DND-41 (cell line): Measurements from ENCODE around the gene HAND1.

Source experiments
- EZH2 ChIP-seq: IDR thresholded peaks from 3 replicates; pipeline ENCODE4 v1.6.1; 2012; ENCODE audit warnings: borderline replicate concordance, low read depth, mild to moderate bottlenecking, moderate library complexity, low read length, inconsistent platforms; ENCODE audit not compliant: severe bottlenecking
- TF ChIP-seq, protein P1 (sequence below): IDR thresholded peaks from 2 replicates; pipeline ENCODE4 v1.5.1; 2012; ENCODE audit warnings: borderline replicate concordance, low read length, moderate library complexity, mild to moderate bottlenecking; ENCODE audit not compliant: poor library complexity, severe bottlenecking; ENCODE audit errors: extremely low read depth

DNA sequence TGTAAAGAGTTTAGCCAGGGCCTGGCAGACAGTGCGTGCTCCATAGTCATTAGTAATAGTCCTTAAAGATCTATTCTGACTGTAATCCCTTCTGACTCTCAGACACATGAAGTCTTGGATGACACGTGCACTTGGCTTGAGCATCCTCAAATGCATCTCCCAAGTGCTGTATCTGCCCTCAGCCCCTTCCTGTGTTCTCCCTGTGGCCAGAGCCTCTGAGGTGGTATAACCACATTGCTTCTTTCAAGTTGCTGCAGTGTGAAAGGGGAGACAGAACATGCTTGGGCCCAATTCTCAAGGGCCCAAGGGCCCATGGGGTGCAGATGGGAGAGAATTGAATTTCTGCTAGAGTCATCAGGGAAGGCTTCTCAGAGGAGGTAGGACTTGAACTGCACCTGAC, 30.1 kb upstream of the HAND1 start:
- TF ChIP-seq, protein P1, sequence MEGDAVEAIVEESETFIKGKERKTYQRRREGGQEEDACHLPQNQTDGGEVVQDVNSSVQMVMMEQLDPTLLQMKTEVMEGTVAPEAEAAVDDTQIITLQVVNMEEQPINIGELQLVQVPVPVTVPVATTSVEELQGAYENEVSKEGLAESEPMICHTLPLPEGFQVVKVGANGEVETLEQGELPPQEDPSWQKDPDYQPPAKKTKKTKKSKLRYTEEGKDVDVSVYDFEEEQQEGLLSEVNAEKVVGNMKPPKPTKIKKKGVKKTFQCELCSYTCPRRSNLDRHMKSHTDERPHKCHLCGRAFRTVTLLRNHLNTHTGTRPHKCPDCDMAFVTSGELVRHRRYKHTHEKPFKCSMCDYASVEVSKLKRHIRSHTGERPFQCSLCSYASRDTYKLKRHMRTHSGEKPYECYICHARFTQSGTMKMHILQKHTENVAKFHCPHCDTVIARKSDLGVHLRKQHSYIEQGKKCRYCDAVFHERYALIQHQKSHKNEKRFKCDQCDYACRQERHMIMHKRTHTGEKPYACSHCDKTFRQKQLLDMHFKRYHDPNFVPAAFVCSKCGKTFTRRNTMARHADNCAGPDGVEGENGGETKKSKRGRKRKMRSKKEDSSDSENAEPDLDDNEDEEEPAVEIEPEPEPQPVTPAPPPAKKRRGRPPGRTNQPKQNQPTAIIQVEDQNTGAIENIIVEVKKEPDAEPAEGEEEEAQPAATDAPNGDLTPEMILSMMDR = no peak
- no peak for TF ChIP-seq EZH2
